Measurements from ENCODE around the gene IRF9.

The IRF9 gene

GRCh38 chr14:24132061-24132685 is 28.9 kb upstream of the IRF9 start:
- no peak for DNase-seq

GRCh38 chr14:24132976-24133375 is 28.1 kb upstream of the IRF9 start:
- no peak for DNase-seq

- no peak for DNase-seq
Measured at GRCh38 chr14:24133735-24134134, 27.3 kb upstream of the IRF9 start.

GRCh38 chr14:24135584-24135833 is 25.6 kb upstream of the IRF9 start:
- no peak for DNase-seq

- DNase-seq = peak; percentile 74 to 79
Measured at GRCh38 chr14:24135834-24136683, 25.0 kb upstream of the IRF9 start, which contains the start of gene PSME1. PSME1 (plus strand) TSS chr14:24136194; CDS start chr14:24136263, 69 bp downstream.

GRCh38 chr14:24136684-24137528 is 24.2 kb upstream of the IRF9 start:
- no peak for DNase-seq

GRCh38 chr14:24137529-24138395 is 23.3 kb upstream of the IRF9 start:
- DNase-seq = no peak

GRCh38 chr14:24138396-24139271 is 22.4 kb upstream of the IRF9 start:
- DNase-seq = no peak

GRCh38 chr14:24139272-24139934 is 21.7 kb upstream of the IRF9 start:
- DNase-seq = no peak

- peak; percentile 96 to 99 for DNase-seq
Measured at GRCh38 chr14:24141097-24141880, 19.8 kb upstream of the IRF9 start, which contains the start of gene EMC9. EMC9 (minus strand) TSS chr14:24141591; CDS start chr14:24141304, 287 bp downstream.

GRCh38 chr14:24143511-24143910 is 17.6 kb upstream of the IRF9 start:
- DNase-seq = no peak

GRCh38 chr14:24144451-24144850 is 16.6 kb upstream of the IRF9 start:
- DNase-seq = no peak

- DNase-seq = no peak
Measured at GRCh38 chr14:24145219-24145618, 15.8 kb upstream of the IRF9 start.

GRCh38 chr14:24145690-24146452 is 15.2 kb upstream of the IRF9 start:
- no peak for DNase-seq

- peak in 1 of 2 experiments; percentile 25 for DNase-seq
Measured at GRCh38 chr14:24146453-24146977, 14.6 kb upstream of the IRF9 start, which contains the start of gene PSME2. PSME2 (minus strand) TSS chr14:24146610; CDS start chr14:24146581, 29 bp downstream.

- DNase-seq = peak; percentile 89 to 98
Measured at GRCh38 chr14:24146978-24147760, 13.9 kb upstream of the IRF9 start, which contains the start of gene RNF31. RNF31 (plus strand) TSS chr14:24147498; CDS start chr14:24147699, 201 bp downstream.

- no peak for DNase-seq
Measured at GRCh38 chr14:24147761-24148428, 13.2 kb upstream of the IRF9 start.
